ENCODE results near the gene FAM13C.
"Not testable (repeated sequence)": the region's sequence is repeated elsewhere in the genome, so short reads cannot be mapped to it uniquely, and the experiment has no call there.

The FAM13C gene

DNA sequence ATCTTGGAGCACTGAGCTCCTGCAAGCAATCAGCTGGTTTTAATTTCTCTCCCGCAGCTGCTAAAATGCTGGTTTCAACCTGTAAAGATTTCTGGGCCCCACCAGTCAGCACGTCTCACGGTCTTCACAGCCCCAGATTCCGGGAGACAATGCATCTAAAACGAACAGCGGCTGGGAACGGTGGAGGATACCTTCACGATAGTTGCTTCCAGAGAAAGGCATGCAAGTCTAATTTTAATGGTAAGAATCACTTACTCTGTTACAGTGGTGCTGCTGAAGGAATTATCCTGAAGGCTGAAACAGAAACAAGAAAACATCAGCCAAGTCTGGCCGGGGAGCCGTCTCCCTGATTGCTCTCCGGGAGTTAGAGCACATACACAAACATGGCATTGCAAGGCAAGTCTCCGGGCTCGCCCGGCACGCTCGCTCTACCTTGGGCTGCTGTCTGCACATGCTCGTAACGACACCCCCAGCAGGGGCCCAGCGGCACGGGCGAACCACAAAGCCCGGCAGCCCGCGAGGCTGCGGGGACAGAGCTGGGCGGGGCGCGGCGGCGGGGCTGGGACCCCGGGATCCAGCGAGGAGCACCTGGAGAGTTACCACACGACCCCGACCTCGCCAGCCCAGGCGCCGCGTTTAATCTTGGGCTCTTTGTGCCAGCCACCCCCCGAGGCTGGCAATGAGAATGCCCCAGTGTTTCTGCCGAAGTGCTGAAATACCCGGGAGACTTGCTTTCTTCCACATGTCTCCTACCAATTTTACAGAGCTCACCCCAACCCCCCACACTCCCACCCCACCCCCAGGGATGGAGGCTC lies at the start of gene FAM13C:
FAM13C (minus strand) TSS at position 406 of the 815 bp plus-strand sequence; CDS start at position 317, 89 bp downstream.
- no peaks in the 10 kb centered on the region for H3K4me1 ChIP-seq (ENCODE audit: insufficient read depth, low read length)
- TF ChIP-seq, protein P1, sequence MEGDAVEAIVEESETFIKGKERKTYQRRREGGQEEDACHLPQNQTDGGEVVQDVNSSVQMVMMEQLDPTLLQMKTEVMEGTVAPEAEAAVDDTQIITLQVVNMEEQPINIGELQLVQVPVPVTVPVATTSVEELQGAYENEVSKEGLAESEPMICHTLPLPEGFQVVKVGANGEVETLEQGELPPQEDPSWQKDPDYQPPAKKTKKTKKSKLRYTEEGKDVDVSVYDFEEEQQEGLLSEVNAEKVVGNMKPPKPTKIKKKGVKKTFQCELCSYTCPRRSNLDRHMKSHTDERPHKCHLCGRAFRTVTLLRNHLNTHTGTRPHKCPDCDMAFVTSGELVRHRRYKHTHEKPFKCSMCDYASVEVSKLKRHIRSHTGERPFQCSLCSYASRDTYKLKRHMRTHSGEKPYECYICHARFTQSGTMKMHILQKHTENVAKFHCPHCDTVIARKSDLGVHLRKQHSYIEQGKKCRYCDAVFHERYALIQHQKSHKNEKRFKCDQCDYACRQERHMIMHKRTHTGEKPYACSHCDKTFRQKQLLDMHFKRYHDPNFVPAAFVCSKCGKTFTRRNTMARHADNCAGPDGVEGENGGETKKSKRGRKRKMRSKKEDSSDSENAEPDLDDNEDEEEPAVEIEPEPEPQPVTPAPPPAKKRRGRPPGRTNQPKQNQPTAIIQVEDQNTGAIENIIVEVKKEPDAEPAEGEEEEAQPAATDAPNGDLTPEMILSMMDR (IDR thresholded peaks at IDR 0.05; ENCODE audit: borderline replicate concordance, extremely low read depth, low read length, poor library complexity, severe bottlenecking): no peak
- TF ChIP-seq EZH2 (IDR thresholded peaks at IDR 0.05; ENCODE audit: borderline replicate concordance, low read depth, low read length, severe bottlenecking): no peak
- no peaks in the 10 kb centered on the region for H4K20me1 ChIP-seq (ENCODE audit: insufficient read depth, low read length)
- H3K27me3 ChIP-seq (ENCODE audit: insufficient read depth, low read length, poor library complexity): no peaks in the 10 kb centered on the region
- no peak within 1 kb of the TSS for H3K27ac ChIP-seq (ENCODE audit: low read length)
- H3K36me3 ChIP-seq (ENCODE audit: insufficient read depth, low read length): no peaks in the 10 kb centered on the region
- H3K9me3 ChIP-seq (ENCODE audit: insufficient read depth, low read length, severe bottlenecking): no peaks in the 10 kb centered on the region
- H3K9ac ChIP-seq (ENCODE audit: low read depth, low read length): no peak within 1 kb of the TSS
- H3K4me2 ChIP-seq (ENCODE audit: insufficient read depth, low read length): no peak within 1 kb of the TSS
- no peak for DNase-seq
- H3K4me3 ChIP-seq (ENCODE audit: low read depth in 1 of 2, low read length in 2 of 2): no peak within 1 kb of the TSS
- no peaks in the 10 kb centered on the region for H3K79me2 ChIP-seq (ENCODE audit: insufficient read depth, low read length)
- no peak within 1 kb of the TSS for H2AFZ ChIP-seq (ENCODE audit: low read depth, low read length)
- no peak for ATAC-seq (ENCODE audit: insufficient read depth, low read depth)

DNA sequence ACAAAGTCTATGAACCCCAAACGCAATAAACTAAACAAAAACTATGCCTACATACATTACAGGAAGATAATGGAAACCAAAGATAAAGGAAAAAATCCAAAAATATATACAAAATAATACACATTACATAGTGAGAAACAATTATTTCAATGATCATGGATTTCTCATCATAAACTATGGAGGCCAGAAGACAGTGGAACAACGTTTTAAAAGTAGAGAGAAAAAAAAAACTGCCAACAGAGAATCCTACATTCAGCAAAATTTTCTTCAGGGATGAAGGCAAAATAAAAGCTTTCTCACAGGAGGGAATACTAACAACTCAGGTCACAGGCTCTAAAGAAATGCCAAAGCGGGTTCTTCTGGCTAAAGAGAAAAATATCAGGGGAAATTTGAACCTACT lies 42.9 kb upstream of the FAM13C start:
- H3K36me3 ChIP-seq (ENCODE audit: insufficient read depth, low read length): no peaks in the 10 kb centered on the region
- H3K27ac ChIP-seq (ENCODE audit: low read length): no peak overlapping the region
- H3K4me3 ChIP-seq (ENCODE audit: low read depth in 1 of 2, low read length in 2 of 2): no peak overlapping the region
- no peaks in the 10 kb centered on the region for H3K79me2 ChIP-seq (ENCODE audit: insufficient read depth, low read length)
- TF ChIP-seq, protein P1 (IDR thresholded peaks at IDR 0.05; ENCODE audit: borderline replicate concordance, extremely low read depth, low read length, poor library complexity, severe bottlenecking): no peak
- no peak for TF ChIP-seq EZH2 (IDR thresholded peaks at IDR 0.05; ENCODE audit: borderline replicate concordance, low read depth, low read length, severe bottlenecking)
- H3K4me1 ChIP-seq (ENCODE audit: insufficient read depth, low read length): no peaks in the 10 kb centered on the region
- no peaks in the 10 kb centered on the region for H3K27me3 ChIP-seq (ENCODE audit: insufficient read depth, low read length, poor library complexity)
- ATAC-seq (ENCODE audit: insufficient read depth, low read depth) (no peak), DNase-seq (no peak)
- no peaks in the 10 kb centered on the region for H3K9me3 ChIP-seq (ENCODE audit: insufficient read depth, low read length, severe bottlenecking)
- H2AFZ ChIP-seq (ENCODE audit: low read depth, low read length): no peak overlapping the region
- H3K4me2 ChIP-seq (ENCODE audit: insufficient read depth, low read length): no peak overlapping the region
- H3K9ac ChIP-seq (ENCODE audit: low read depth, low read length): no peak overlapping the region
- no peaks in the 10 kb centered on the region for H4K20me1 ChIP-seq (ENCODE audit: insufficient read depth, low read length)

DNA sequence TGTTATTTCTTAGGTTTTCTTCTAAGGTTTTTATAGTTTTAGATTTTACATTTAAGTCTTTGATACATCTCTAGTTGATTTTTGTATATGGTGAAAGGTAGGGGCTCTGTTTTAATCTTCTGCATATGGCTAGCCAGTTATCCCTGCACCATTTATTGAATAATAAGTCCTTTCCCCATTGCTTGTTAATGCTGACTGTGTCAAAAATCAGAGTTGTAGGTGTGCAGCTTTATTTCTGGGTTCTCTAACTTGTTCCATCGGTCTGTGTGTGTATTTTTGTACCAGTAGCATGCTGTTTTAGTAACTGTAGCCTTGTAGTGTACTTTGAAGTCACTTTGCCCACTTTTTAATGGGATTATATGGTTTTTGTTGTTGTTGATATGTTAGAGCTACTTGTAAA lies 37.9 kb upstream of the FAM13C start:
- no peak for ATAC-seq (ENCODE audit: insufficient read depth, low read depth)
- Histone ChIP-seq H3K4me1 (ENCODE audit: insufficient read depth, low read length) (no peaks in the 10 kb centered on the region), H4K20me1 (ENCODE audit: insufficient read depth, low read length) (no peaks in the 10 kb centered on the region), H3K27me3 (ENCODE audit: insufficient read depth, low read length, poor library complexity) (no peaks in the 10 kb centered on the region), H3K36me3 (ENCODE audit: insufficient read depth, low read length) (no peaks in the 10 kb centered on the region), H3K4me2 (ENCODE audit: insufficient read depth, low read length) (no peak overlapping the region), H3K4me3 (ENCODE audit: low read depth in 1 of 2, low read length in 2 of 2) (no peak overlapping the region), H2AFZ (ENCODE audit: low read depth, low read length) (no peak overlapping the region), H3K9me3 (ENCODE audit: insufficient read depth, low read length, severe bottlenecking) (no peaks in the 10 kb centered on the region), H3K9ac (ENCODE audit: low read depth, low read length) (no peak overlapping the region), H3K27ac (ENCODE audit: low read length) (no peak overlapping the region), H3K79me2 (ENCODE audit: insufficient read depth, low read length) (no peaks in the 10 kb centered on the region)
- no peak for DNase-seq
- no peak for TF ChIP-seq EZH2 (IDR thresholded peaks at IDR 0.05; ENCODE audit: borderline replicate concordance, low read depth, low read length, severe bottlenecking)
- TF ChIP-seq, protein P1 (IDR thresholded peaks at IDR 0.05; ENCODE audit: borderline replicate concordance, extremely low read depth, low read length, poor library complexity, severe bottlenecking): no peak

DNA sequence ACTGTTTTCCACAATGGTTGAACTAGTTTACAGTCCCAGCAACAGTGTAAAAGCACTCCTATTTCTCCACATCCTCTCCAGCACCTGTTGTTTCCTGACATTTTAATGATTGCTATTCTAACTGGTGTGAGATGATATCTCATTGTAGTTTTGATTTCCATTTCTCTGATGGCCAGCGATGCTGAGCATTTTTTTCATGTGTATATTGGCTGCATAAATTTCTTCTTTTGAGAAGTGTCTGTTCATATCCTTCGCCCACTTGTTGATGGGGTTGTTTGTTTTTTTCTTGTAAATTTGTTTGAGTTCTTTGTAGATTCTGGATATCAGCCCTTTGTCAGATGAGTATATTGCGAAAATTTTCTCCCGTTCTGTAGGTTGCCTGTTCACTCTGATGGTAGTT lies 37.0 kb upstream of the FAM13C start:
- not testable (repeated sequence) for H3K4me3 ChIP-seq (ENCODE audit: low read depth in 1 of 2, low read length in 2 of 2); H4K20me1 ChIP-seq (ENCODE audit: insufficient read depth, low read length); H3K4me1 ChIP-seq (ENCODE audit: insufficient read depth, low read length); DNase-seq; H3K36me3 ChIP-seq (ENCODE audit: insufficient read depth, low read length); H2AFZ ChIP-seq (ENCODE audit: low read depth, low read length); H3K27ac ChIP-seq (ENCODE audit: low read length); H3K9me3 ChIP-seq (ENCODE audit: insufficient read depth, low read length, severe bottlenecking); ATAC-seq (ENCODE audit: insufficient read depth, low read depth); H3K79me2 ChIP-seq (ENCODE audit: insufficient read depth, low read length); H3K27me3 ChIP-seq (ENCODE audit: insufficient read depth, low read length, poor library complexity); H3K4me2 ChIP-seq (ENCODE audit: insufficient read depth, low read length); H3K9ac ChIP-seq (ENCODE audit: low read depth, low read length)

Data from DND-41 (cell line).